ENCODE data around the gene GALNT2.

GALNT2 gene

GRCh38 chr1:230097370-230097769, 30.3 kb downstream of the GALNT2 start:
- DNase-seq: no peak

GRCh38 chr1:230098723-230099122, 31.7 kb downstream of the GALNT2 start:
- no peak for DNase-seq

DNA sequence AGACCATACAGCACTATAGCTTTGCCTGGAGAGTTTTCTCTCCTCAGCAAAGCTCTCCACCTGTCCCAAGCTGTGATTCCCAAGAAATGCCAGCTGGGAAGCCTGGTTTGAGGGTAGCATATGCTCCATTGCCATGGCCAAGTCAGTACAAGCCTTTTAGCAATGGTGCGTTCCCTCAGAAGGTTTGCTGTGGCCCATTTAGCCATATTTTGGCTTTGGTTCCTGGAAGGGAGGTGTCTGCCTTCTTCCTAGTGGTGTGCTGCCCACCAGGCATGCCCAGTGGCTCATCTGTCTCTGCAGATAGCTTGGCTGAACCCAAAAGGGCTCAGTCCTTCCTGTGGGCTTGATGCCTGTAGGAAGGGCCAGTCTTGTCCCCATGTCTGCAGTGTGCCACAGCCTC, 32.4 kb downstream of the GALNT2 start:
- DNase-seq: peak; percentile 25

- DNase-seq: no peak
Measured at GRCh38 chr1:230100932-230101331, 33.9 kb downstream of the GALNT2 start.

DNA sequence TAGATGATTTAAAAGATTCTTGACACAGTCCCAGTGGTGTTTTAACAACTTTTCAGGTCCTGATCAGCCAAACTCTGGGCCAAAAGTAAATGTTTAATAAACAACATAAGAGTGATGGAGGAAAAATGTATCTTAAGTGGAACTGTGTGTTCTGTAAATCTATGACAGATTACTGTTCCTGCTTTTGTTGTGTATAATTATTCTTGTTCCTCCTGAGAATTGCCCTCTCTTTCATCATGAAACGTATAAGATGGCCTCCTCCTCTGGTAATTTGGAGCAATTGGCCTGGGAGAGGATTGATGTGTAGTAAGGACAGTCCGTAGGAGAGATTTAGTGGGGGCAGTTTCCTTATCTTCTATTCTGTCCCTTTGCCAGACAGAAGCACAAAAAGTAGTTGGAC, 34.5 kb downstream of the GALNT2 start:
- DNase-seq: no peak

- DNase-seq: no peak
Measured at GRCh38 chr1:230102046-230102445, 35.0 kb downstream of the GALNT2 start.

DNA sequence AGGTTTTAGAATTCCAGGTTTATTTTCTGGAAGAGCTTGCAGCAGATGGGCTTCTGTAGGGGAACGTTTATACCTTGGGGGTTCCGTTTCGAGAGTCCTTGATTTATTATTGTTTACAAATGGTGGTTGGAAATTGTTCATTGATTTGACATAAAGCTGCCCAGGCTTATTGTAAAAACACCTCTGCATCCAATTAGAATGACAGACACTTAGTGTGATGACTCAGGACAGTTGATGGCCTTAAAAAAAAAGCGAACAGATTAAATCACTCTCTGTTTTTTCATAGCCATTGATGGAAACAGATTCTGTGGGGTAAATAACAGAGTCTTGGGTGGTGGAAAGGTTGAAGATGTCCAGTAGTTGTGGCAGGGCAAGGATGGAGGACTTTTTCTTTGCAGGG, 35.4 kb downstream of the GALNT2 start:
- DNase-seq: no peak

DNA sequence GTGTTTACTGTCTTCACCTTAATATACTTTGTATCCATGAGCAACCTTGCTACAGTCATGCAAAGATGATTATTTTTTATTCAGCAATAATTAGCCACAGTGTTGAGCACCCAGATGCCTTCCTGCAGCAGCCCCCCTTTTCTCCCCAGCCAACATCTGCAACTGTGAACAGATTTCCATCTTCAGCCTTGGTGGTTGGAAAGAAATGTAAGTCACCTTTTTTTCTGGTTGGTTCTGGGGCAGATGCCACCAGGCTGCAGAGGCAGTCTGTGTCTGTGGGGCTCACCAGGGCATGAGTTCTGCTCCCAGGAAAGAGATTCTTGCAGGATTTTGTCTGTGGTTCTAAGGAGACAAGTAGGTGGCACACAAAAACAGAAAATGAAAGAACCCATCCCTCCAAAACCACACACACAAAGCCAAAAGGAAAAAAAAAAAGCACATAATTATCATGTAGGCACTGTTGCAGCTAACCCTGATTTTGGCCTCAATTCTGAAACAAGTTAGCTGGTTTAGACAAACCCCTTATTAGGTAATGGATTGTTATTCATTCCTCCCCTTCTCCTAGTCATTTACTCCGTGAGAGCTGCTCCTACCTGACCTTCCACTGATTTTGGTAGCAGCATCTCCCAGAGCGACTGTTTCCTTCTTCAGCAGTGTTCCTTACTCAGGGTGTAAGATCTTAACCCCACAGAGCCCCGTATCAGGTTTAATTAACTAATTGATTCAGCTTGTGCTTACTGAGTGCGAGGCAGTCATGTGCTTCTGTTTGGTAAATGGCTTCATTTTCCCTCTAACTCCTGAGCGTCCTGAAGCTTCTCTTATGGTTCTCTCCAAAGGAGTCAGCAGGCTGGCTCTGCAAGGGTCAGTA, 36.5 kb downstream of the GALNT2 start:
- DNase-seq: no peak

DNA sequence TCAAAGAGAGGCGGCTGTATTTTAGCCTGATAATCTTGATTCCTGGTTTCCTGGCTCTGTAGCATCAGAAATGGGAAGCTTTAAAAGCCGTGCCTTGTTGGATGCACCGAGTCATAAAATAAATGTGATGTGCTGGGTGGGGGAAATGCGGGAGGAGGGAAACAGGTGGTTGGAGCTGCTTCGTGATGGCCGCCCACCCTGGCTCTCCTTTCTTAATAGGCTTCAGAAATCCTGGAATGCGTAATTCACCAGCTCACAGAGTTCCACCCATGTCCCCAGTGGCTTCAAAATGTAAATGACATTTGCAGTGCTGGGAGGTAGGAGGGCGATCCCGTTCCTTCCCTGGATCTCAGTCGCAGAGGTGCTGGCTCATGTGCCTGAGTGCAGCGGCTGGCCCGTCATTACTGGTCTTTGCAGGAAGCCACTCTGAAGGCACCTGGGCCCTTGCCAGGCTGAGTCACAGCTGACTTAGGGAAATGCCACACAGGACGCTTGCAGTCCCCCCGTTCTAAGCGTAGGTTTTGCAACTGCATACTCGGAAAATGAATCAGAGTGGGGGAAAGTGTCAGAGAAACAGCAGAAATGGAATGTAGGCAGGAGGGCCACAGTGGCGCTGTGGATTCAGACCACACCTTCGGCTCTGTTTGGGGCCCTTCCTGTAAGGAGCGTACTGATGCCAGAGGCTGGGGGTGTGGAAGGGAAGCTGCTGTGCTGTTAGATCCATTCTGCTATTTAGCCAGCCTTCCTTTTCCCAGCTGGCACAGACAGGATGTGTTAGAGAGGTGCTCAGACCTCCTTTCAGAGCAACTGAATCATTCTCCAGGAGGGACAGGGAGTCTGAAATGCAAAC, 37.6 kb downstream of the GALNT2 start:
- no peak for DNase-seq

- no peak for DNase-seq
Measured at GRCh38 chr1:230105245-230105753, 38.3 kb downstream of the GALNT2 start.

- DNase-seq: no peak
Measured at GRCh38 chr1:230105754-230106625, 39.0 kb downstream of the GALNT2 start.

DNA sequence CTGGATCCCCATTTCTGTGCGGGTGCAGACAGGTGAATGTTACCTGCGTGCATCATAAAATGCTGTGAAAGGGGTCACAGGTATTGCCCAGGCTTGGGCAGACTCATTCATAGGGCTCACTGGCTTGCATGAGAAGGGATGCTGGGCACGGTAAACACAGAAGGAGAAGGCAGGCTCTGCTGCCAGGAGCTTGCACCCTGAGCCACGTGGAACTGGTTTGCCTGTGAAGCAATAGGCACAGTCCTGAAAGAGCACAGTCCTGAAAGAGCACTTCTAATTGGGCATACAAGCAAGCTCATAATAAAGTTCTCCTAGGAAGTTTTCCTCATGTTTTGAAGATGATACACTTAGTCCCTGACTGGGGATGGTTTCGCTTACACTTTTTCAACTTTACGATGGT, 40.9 kb downstream of the GALNT2 start:
- DNase-seq: no peak

- no peak for DNase-seq
Measured at GRCh38 chr1:230108580-230108979, 41.5 kb downstream of the GALNT2 start.

DNA sequence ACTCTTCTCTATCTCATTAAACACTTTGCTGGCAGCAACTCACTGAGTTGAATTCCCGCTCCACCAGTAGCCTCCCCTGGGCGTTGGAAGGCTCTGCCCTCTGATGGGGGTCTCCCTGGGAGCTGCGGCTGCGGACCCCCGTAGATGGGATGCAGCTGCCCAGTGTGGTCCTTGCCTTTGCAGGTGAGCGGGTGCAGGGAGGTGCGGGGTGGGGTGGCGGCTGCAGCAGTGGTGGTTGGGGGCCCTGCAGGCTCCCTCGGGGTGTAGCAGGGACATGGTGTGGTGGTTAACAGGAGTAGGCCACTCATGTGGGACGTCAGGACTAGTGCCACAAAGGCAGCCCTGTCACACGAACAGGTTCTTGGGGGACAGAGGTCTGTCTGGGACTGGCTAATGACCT, 42.0 kb downstream of the GALNT2 start:
- no peak for DNase-seq

GRCh38 chr1:230109895-230110667, 43.0 kb downstream of the GALNT2 start:
- no peak for DNase-seq

DNA sequence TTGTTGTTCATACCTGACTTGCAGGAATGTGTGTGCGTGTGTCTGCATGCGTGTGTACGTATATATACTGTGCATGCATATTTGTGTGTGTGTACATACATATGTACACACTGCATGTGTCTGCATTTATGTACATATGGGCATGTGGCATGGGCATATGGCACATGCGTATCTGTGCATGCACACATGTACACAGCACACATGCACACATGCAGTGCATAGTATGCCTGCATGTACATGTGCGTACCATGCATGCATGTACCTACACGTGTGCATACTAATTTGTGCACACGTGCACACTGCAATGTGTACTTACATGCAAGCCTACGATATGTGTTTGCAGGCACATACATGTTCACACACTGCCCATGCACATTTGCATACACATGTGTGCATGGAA, 43.9 kb downstream of the GALNT2 start:
- DNase-seq: no peak

GRCh38 chr1:230112131-230112701, 45.2 kb downstream of the GALNT2 start:
- DNase-seq: no peak

DNA sequence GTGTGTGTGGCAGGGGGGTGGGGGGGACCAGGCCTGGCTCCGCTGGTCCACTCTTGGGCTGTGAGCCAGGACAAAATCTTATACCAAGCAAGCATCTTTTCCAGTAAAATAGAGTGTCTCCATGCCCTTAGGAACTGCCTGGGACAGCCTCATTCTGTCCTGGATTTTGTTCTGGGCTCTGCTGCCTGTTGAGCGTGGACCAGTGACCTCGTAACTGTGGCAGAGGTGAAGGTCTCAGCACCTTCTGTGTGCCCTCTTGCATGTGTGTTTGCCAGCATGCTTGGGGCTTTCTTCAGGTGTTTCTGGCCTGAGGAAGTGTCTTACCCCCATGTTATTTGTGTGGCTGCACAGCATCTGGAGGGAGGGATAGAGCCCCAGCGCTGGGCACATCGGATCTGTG, 45.7 kb downstream of the GALNT2 start:
- DNase-seq: no peak

DNA sequence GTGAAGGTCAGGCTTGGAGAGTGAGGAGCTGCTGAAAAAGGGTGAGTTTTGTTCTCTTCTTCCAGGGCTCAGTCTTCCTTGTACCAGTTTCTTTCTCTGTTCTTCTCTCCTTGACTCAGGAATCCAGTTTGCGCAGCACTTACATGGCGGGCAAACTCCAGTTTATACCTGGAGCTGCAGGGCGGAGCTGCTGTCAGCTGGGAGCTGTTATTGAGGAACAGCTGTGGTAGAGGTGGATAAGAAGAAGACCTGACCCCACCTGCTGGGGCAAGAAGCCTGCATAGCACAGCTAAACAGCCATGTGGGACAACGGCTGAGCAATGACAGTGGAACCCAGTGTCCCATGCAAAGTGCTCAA, 46.2 kb downstream of the GALNT2 start:
- no peak for DNase-seq

- no peak for DNase-seq
Measured at GRCh38 chr1:230113593-230114236, 46.7 kb downstream of the GALNT2 start.

- no peak for DNase-seq
Measured at GRCh38 chr1:230114237-230114651, 47.2 kb downstream of the GALNT2 start.
